Neural cell (in vitro differentiated cells): ENCODE data around the gene ITGB3. TPM values are rescaled to one million over a fixed set of nuclear protein-coding genes. Genes with fewer than 3 reads are reported as not detected.
A peak's percentile ranks its signal among the peaks of the same experiment; 100 is the strongest.

Experiments
- H2AFZ ChIP-seq: fragments of 200-600, 300-800 bp; sonication (generic), shearing (Covaris generic); 2 replicates; pipeline ENCODE4 v1.6.0; 2014; ENCODE audit warnings: low read depth, mild to moderate bottlenecking, antibody characterized with exemption, low read length, moderate library complexity
- H3F3A ChIP-seq: fragments of 200-600 bp; shearing (Covaris generic); 2 replicates; pipeline ENCODE4 v1.6.1; 2016; ENCODE audit warnings: mild to moderate bottlenecking, moderate library complexity, mixed read lengths, antibody characterized with exemption, low read length; ENCODE audit not compliant: insufficient read depth, poor library complexity, severe bottlenecking
- H3K27ac ChIP-seq: fragments of 200-600, 300-800 bp; sonication (generic), shearing (Covaris generic); 2 replicates; pipeline ENCODE4 v1.5.1; 2014; ENCODE audit warnings: mild to moderate bottlenecking, low read length, moderate library complexity
- H3K27me3 ChIP-seq: fragments of 300-800, 200-600 bp; sonication (generic), shearing (Covaris generic); 2 replicates; pipeline ENCODE4 v1.6.0; 2014; ENCODE audit warnings: mild to moderate bottlenecking, low read depth, low read length, moderate library complexity; ENCODE audit not compliant: insufficient read depth
- H3K36me3 ChIP-seq: fragments of 300-800, 200-600 bp; sonication (generic), shearing (Covaris generic); 2 replicates; pipeline ENCODE4 v1.5.1; 2014; ENCODE audit warnings: mild to moderate bottlenecking, antibody characterized with exemption, low read length, moderate library complexity; ENCODE audit not compliant: insufficient read depth
- H3K4me2 ChIP-seq: fragments of 300-800, 200-600 bp; sonication (generic), shearing (Covaris generic); 2 replicates; pipeline ENCODE4 v1.6.0; 2014; ENCODE audit warnings: mild to moderate bottlenecking, low read length
- H3K4me3 ChIP-seq: fragments of 300-800, 200-600 bp; sonication (generic), shearing (Covaris generic); 2 replicates; pipeline ENCODE4 v1.5.1; 2014; ENCODE audit warnings: mild to moderate bottlenecking, low read length, moderate library complexity
- H3K79me2 ChIP-seq: fragments of 200-600 bp; shearing (Covaris generic); replicated peaks from 2 replicates; pipeline ENCODE4 v1.6.0; 2014; ENCODE audit warnings: mild to moderate bottlenecking, low read length, moderate library complexity; ENCODE audit not compliant: insufficient read depth
- H3K9ac ChIP-seq: fragments of 300-800, 200-600 bp; sonication (generic), shearing (Covaris generic); 2 replicates; pipeline ENCODE4 v1.6.1; 2016; ENCODE audit warnings: mild to moderate bottlenecking, low read length, mixed read lengths
- H3K9me2 ChIP-seq: fragments of 200-600 bp; shearing (Covaris generic); 2 replicates; pipeline ENCODE4 v1.6.1; 2016; ENCODE audit warnings: mild to moderate bottlenecking, low read length, mixed read lengths; ENCODE audit not compliant: insufficient read depth
- H3K9me3 ChIP-seq: fragments of 200-600, 300-800 bp; sonication (generic), shearing (Covaris generic); 2 replicates; pipeline ENCODE4 v1.6.1; 2016; ENCODE audit warnings: mild to moderate bottlenecking, mixed run types, low read length, moderate library complexity, mixed read lengths
- H4K20me1 ChIP-seq: fragments of 200-600 bp; shearing (Covaris generic); 2 replicates; pipeline ENCODE4 v1.6.1; 2016; ENCODE audit warnings: mild to moderate bottlenecking, mixed run types; ENCODE audit not compliant: insufficient read depth
- EP300 ChIP-seq: fragments of 450-650 bp; conservative IDR thresholded peaks from 2 replicates; pipeline ENCODE4 v1.6.1; 2014; ENCODE audit warnings: antibody characterized with exemption, mild to moderate bottlenecking, moderate library complexity; ENCODE audit not compliant: poor library complexity, severe bottlenecking
- EZH2 ChIP-seq: fragments of 200-600, 300-800 bp; shearing (Covaris generic), sonication (generic); IDR thresholded peaks from 2 replicates; pipeline ENCODE4 v1.6.1; 2014; ENCODE audit warnings: antibody characterized with exemption, low read length, borderline replicate concordance, mild to moderate bottlenecking; ENCODE audit not compliant: insufficient read depth, poor library complexity, severe bottlenecking
- MXI1 ChIP-seq: fragments of 450-650 bp; conservative IDR thresholded peaks from 2 replicates; pipeline ENCODE4 v1.6.1; 2014; ENCODE audit warnings: antibody characterized with exemption, mild to moderate bottlenecking; ENCODE audit not compliant: poor library complexity, severe bottlenecking
- POLR2AphosphoS5 ChIP-seq: IDR thresholded peaks from 2 replicates; pipeline ENCODE4 v1.6.1; 2012
- RAD21 ChIP-seq: fragments of 450-650 bp; conservative IDR thresholded peaks from 2 replicates; pipeline ENCODE4 v1.6.1; 2014; ENCODE audit warnings: antibody characterized with exemption, mild to moderate bottlenecking, moderate library complexity
- REST ChIP-seq: IDR thresholded peaks from 2 replicates; pipeline ENCODE4 v1.6.1; 2012; ENCODE audit warnings: borderline replicate concordance
- SMC3 ChIP-seq: fragments of 450-650 bp; conservative IDR thresholded peaks from 2 replicates; pipeline ENCODE4 v1.6.1; 2014; ENCODE audit warnings: antibody characterized with exemption, mild to moderate bottlenecking, moderate library complexity; ENCODE audit not compliant: poor library complexity
- TAF1 ChIP-seq: IDR thresholded peaks from 2 replicates; pipeline ENCODE4 v1.6.1; 2012; ENCODE audit warnings: low read depth
- polyA minus RNA-seq: library from RNA; depleted of rRNA, polyadenylated mRNA; stranded (reverse); fragments of >200 nt; gene quantifications from 2 replicates; pipeline ENCODE4 v1.2.3, GENCODE V29; 2014
- polyA plus RNA-seq: library from polyadenylated mRNA; depleted of rRNA; stranded (reverse); fragments of >200 nt; gene quantifications from 2 replicates; pipeline ENCODE4 v1.2.3, GENCODE V29; 2014
- TF ChIP-seq, protein P1 (sequence below): fragments of 450-650 bp; IDR thresholded peaks from 2 replicates; pipeline ENCODE4 v1.5.1; 2014; ENCODE audit warnings: antibody characterized with exemption, mild to moderate bottlenecking, moderate library complexity; ENCODE audit not compliant: poor library complexity, severe bottlenecking

The ITGB3 gene
- polyA plus RNA-seq (0.06 TPM in 1 of 2 replicates, not detected in the other), polyA minus RNA-seq (0.23 and 0.49 TPM in 2 replicates)

DNA sequence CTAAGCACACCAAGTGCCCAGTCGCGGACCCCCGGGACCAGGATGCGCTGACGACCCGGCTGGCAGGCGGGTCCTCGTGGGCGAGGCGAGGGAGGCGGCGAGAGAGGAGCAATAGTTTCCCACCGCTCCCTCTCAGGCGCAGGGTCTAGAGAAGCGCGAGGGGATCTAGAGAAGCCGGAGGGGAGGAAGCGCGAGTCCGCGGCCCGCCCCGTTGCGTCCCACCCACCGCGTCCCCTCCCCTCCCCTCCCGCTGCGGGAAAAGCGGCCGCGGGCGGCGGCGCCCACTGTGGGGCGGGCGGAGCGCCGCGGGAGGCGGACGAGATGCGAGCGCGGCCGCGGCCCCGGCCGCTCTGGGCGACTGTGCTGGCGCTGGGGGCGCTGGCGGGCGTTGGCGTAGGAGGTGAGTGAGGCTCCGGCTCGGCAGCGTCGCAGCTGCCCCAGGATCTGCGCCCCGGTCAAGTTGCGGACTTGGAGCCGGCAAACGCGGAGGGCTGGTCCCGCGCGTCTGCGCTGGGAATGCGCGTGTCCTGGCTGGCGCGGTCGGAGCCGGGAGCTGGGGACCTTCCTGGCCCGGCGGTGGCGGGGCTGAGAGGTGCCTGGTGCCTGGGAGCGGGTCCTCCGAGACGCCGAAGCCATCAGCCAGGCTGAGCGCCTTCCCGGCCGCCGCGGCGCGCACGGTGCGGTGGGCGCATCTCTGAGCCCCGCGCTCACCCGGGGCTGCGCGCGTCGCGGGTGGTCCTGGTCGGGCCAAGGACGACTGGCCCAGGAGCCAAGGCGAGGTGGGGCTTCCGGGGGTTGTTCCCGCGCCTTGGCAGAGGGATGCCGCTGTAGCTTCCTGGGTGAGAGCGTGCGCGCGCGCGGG is at the start of gene ITGB3:
Gene ITGB3 (plus strand): TSS at position 287 of the 862 bp plus-strand sequence. CDS start 35 bp downstream, at position 322.
- peak within 1 kb of the TSS; percentile 90 for H3K4me3 ChIP-seq
- no peaks in the 10 kb centered on the region for H3K36me3 ChIP-seq
- H3K27me3 ChIP-seq, result peaks cover 46% of the 10 kb centered on the region
- H3K9me3 ChIP-seq, result no peaks in the 10 kb centered on the region
- H3K27ac ChIP-seq, result no peak within 1 kb of the TSS
- no peaks in the 10 kb centered on the region for H3K9me2 ChIP-seq
- H3K9ac ChIP-seq, result peak within 1 kb of the TSS; percentile 54
- peak within 1 kb of the TSS; percentile 3 for H2AFZ ChIP-seq
- no peaks in the 10 kb centered on the region for H3K79me2 ChIP-seq
- H4K20me1 ChIP-seq, result no peaks in the 10 kb centered on the region
- H3K4me2 ChIP-seq, result peak within 1 kb of the TSS; percentile 41
- H3F3A ChIP-seq, result no peaks in the 10 kb centered on the region
- no peak for TF ChIP-seq TAF1
- TF ChIP-seq RAD21, result peak; percentile 30
- peak; percentile 49 for TF ChIP-seq MXI1
- TF ChIP-seq, protein P1, sequence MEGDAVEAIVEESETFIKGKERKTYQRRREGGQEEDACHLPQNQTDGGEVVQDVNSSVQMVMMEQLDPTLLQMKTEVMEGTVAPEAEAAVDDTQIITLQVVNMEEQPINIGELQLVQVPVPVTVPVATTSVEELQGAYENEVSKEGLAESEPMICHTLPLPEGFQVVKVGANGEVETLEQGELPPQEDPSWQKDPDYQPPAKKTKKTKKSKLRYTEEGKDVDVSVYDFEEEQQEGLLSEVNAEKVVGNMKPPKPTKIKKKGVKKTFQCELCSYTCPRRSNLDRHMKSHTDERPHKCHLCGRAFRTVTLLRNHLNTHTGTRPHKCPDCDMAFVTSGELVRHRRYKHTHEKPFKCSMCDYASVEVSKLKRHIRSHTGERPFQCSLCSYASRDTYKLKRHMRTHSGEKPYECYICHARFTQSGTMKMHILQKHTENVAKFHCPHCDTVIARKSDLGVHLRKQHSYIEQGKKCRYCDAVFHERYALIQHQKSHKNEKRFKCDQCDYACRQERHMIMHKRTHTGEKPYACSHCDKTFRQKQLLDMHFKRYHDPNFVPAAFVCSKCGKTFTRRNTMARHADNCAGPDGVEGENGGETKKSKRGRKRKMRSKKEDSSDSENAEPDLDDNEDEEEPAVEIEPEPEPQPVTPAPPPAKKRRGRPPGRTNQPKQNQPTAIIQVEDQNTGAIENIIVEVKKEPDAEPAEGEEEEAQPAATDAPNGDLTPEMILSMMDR, result peak; percentile 72
- no peak for TF ChIP-seq EP300
- TF ChIP-seq POLR2AphosphoS5, result no peak
- TF ChIP-seq SMC3, result peak; percentile 28
- TF ChIP-seq REST, result peak; percentile 10
- TF ChIP-seq EZH2, result no peak

DNA sequence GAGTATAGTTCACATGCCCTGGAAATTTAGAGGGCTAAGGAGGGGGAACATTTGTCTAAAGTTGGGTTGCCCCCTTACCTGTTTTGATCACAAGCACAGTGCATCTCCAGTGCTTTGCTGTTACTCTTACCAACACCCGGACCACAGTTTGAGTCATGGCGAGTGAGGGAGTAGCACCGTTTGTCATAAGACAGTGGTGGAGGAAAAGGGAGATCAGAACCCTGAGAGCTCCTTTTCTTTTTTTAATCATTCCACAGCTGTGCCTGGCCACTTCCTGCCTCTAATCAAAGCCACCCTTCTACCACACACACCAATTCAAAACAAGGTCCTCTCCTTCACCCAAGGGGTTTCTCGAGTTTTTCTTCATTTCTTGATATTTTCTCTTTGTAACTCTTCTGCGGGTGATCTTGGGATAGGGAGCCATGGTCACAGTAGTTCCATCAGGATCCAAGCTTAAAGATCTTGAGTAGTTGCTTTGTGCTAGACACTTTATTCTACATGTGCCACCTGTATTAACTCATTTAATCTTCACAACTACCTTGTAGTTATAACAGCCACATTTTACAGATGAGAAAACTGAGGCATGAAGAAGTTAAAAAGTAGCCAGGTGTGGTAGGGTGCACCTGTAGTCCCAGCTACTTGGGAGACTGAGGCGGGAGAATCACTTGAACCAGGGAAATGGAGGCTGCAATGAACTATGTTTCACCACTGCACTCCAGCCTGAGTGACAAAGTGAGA is 49.5 kb upstream of the ITGB3 start:
- Histone ChIP-seq H3K27me3 (no peaks in the 10 kb centered on the region), H3K4me3 (no peak overlapping the region), H3K36me3 (no peaks in the 10 kb centered on the region), H2AFZ (no peak overlapping the region), H3K4me2 (no peak overlapping the region), H3K9me3 (no peaks in the 10 kb centered on the region), H3F3A (no peaks in the 10 kb centered on the region), H3K27ac (no peak overlapping the region), H3K79me2 (no peaks in the 10 kb centered on the region), H3K9ac (no peak overlapping the region), H3K9me2 (no peaks in the 10 kb centered on the region), H4K20me1 (no peaks in the 10 kb centered on the region)
- TF ChIP-seq RAD21 (no peak), EZH2 (no peak), REST (no peak), POLR2AphosphoS5 (no peak), TAF1 (no peak), SMC3 (no peak), EP300 (no peak)
- TF ChIP-seq, protein P1, result no peak
